ENCODE measurements around the gene ZNF610. TPM values are rescaled to one million over a fixed set of nuclear protein-coding genes. Genes with fewer than 3 reads are reported as not detected.
A peak's percentile ranks its signal among the peaks of the same experiment; 100 is the strongest.

Gene ZNF610
- total and polyA plus RNA-seq, 12 donors: 1.9 to 13.6 (median 4.3) TPM

DNA sequence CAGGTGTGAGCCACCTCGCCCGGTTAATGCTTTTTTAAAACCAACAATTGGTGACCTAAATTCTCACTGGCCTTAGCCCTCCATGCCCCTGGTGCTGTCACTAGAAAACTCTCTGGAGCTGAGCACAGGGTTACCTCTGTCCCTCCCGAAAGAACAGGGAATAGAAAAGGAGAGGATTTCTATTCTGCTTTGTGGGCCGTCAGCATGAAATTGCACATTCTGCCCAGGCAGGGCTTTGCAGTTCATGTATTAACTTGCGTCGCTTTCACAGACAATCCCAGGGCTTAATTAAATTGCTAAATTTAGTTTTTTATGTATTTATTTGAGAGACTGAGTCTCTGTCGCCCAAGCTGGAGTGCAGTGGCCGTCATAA, 39.7 kb upstream of the ZNF610 start:
- H3K4me1 ChIP-seq (replicated peaks in 1 of 2): peaks cover 7 to 11% of the 10 kb centered on the region in 2 donors
- no peaks in the 10 kb centered on the region for H3K27me3 ChIP-seq
- peak overlapping the region; percentile 64 to 99 (median 74) for H3K27ac ChIP-seq
- peak in 1 of 7 donors; percentile 10 for DNase-seq
- peaks cover 0 to 11% of the 10 kb centered on the region in 2 donors for H3K36me3 ChIP-seq (replicated peaks in 1 of 2)
- H3K9me3 ChIP-seq (replicated peaks in 1 of 3): no peaks in the 10 kb centered on the region
- intact Hi-C loops (cut with DNase I): no loop called here
- peak overlapping the region; percentile 25 to 96 (median 62) for H3K4me3 ChIP-seq
- TF ChIP-seq POLR2A (IDR thresholded peaks at IDR 0.05): no peak
- TF ChIP-seq, protein P1, sequence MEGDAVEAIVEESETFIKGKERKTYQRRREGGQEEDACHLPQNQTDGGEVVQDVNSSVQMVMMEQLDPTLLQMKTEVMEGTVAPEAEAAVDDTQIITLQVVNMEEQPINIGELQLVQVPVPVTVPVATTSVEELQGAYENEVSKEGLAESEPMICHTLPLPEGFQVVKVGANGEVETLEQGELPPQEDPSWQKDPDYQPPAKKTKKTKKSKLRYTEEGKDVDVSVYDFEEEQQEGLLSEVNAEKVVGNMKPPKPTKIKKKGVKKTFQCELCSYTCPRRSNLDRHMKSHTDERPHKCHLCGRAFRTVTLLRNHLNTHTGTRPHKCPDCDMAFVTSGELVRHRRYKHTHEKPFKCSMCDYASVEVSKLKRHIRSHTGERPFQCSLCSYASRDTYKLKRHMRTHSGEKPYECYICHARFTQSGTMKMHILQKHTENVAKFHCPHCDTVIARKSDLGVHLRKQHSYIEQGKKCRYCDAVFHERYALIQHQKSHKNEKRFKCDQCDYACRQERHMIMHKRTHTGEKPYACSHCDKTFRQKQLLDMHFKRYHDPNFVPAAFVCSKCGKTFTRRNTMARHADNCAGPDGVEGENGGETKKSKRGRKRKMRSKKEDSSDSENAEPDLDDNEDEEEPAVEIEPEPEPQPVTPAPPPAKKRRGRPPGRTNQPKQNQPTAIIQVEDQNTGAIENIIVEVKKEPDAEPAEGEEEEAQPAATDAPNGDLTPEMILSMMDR (IDR thresholded peaks at IDR 0.05): no peak
- WGBS, 4 donors: 13 to 19% (median 17%) methylated on average over 7 to 8 of the region's 8 CpGs

GRCh38 chr19:52296773-52297600, 39.1 kb upstream of the ZNF610 start, which contains the start of gene ZNF480:
Gene ZNF480 (plus strand): TSS chr19:52297169. CDS start chr19:52300413, 3,244 bp downstream.
- WGBS, 4 donors: 0 to 1% (median 0%) methylated on average over 28 to 61 of the region's 75 CpGs
- peaks cover 7 to 11% of the 10 kb centered on the region in 2 donors for H3K4me1 ChIP-seq (replicated peaks in 1 of 2)
- intact Hi-C loops (cut with DNase I): no loop called here
- H3K36me3 ChIP-seq (replicated peaks in 1 of 2): peaks cover 0 to 17% of the 10 kb centered on the region in 2 donors
- peak; percentile 42 to 66 for TF ChIP-seq POLR2A (IDR thresholded peaks at IDR 0.05)
- TF ChIP-seq, protein P1 (IDR thresholded peaks at IDR 0.05): peak in 2 of 6 experiments; percentile 24 to 39
- H3K9me3 ChIP-seq (replicated peaks in 1 of 3): no peaks in the 10 kb centered on the region
- H3K27ac ChIP-seq: peak within 1 kb of the TSS; percentile 66 to 99 (median 94)
- peak within 1 kb of the TSS; percentile 43 to 97 (median 80) for H3K4me3 ChIP-seq
- H3K27me3 ChIP-seq: no peaks in the 10 kb centered on the region
- peak; percentile 85 to 92 (median 89) for DNase-seq

DNA sequence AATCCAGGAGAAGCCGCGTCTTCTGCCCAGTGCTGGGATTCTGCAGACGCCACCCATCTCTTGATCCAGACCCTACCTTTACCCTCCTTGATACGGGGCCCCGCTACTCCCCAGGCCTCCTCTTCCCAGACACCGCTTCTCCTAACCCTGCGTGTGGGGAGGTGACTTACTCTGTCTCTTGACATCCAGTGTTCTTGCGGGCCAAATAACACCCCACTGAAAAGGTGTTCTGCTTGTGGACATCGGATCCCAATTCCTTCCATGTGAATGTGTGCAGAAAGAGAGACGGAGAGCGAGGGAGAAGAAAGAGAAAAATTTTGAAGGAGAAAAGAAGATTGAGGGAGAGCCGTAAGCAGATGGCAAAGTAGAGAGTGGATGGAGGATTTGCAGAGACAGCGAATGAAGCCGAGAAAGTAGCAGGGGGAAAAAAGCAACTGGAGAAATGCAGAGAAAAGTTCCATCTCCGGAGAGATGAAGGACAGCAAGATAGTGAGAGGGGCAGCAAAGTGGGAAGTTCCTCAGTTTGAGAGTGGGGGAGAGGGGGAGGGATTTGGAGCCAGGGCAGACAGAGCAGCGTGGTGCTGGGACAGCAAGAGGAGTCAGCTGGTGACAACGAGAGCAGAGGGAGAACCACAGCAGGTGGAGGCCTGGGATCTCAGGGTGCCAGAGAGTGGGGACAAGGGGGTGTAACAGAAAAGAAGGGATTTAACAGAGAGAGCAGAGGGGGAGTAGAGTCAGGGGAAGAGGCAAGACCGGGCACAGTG, 38.3 kb upstream of the ZNF610 start:
- peaks cover 0 to 18% of the 10 kb centered on the region in 2 donors for H3K36me3 ChIP-seq (replicated peaks in 1 of 2)
- H3K4me1 ChIP-seq (replicated peaks in 1 of 2): peaks cover 7 to 11% of the 10 kb centered on the region in 2 donors
- 9 to 12% (median 11%) methylated on average over 15 to 18 of the region's 18 CpGs for WGBS, 4 donors
- peak overlapping the region; percentile 43 to 97 (median 80) for H3K4me3 ChIP-seq
- TF ChIP-seq, protein P1 (IDR thresholded peaks at IDR 0.05): no peak
- TF ChIP-seq POLR2A (IDR thresholded peaks at IDR 0.05): no peak
- no peaks in the 10 kb centered on the region for H3K9me3 ChIP-seq (replicated peaks in 1 of 3)
- H3K27ac ChIP-seq: peak overlapping the region; percentile 66 to 99 (median 94)
- H3K27me3 ChIP-seq: no peaks in the 10 kb centered on the region
- DNase-seq: peak in 4 of 7 donors; percentile 13 to 22 (median 18)
- intact Hi-C loops (cut with DNase I): no loop called here

GRCh38 chr19:52307275-52307674, 28.8 kb upstream of the ZNF610 start:
- peaks cover 0 to 45% (median 0%) of the 10 kb centered on the region in 3 donors for H3K9me3 ChIP-seq (replicated peaks in 1 of 3)
- DNase-seq: peak in 1 of 7 donors; percentile 24
- H3K36me3 ChIP-seq (replicated peaks in 1 of 2): peaks cover 0 to 4% of the 10 kb centered on the region in 2 donors
- no peak overlapping the region for H3K27ac ChIP-seq
- TF ChIP-seq POLR2A (IDR thresholded peaks at IDR 0.05): no peak
- TF ChIP-seq, protein P1 (IDR thresholded peaks at IDR 0.05): no peak
- no peaks in the 10 kb centered on the region for H3K4me1 ChIP-seq (replicated peaks in 1 of 2)
- 95 to 99% (median 96%) methylated on average over 10 of the region's 10 CpGs for WGBS, 4 donors
- intact Hi-C loops (cut with DNase I): no loop called here
- no peak overlapping the region for H3K4me3 ChIP-seq
- no peaks in the 10 kb centered on the region for H3K27me3 ChIP-seq
